ENCODE measurements around the gene PRSS22. TPM values are rescaled to one million over a fixed set of nuclear protein-coding genes. Genes with fewer than 3 reads are reported as not detected.

Gene PRSS22
- total and polyA plus RNA-seq, 4 donors: 0.31 to 1.5 TPM; not detected in 2

DNA sequence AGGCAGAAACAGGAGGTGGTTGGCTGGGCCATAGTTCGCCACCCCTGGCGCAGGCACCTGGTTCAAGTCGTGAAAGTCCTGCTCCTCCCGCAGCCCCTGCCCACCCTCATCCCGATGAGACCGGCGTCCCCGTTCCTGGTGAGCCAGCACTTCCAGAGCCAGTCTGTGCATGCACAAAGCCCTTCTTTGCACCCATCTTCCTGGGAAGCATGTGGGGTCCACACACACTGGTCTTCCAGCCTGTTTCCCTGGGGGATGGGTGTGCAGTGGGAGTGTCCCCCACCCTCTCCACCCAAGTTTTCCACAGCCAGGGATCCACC is 29.5 kb downstream of the PRSS22 start:
- 90 to 91% methylated on average over 8 of the region's 8 CpGs for WGBS, 2 donors

DNA sequence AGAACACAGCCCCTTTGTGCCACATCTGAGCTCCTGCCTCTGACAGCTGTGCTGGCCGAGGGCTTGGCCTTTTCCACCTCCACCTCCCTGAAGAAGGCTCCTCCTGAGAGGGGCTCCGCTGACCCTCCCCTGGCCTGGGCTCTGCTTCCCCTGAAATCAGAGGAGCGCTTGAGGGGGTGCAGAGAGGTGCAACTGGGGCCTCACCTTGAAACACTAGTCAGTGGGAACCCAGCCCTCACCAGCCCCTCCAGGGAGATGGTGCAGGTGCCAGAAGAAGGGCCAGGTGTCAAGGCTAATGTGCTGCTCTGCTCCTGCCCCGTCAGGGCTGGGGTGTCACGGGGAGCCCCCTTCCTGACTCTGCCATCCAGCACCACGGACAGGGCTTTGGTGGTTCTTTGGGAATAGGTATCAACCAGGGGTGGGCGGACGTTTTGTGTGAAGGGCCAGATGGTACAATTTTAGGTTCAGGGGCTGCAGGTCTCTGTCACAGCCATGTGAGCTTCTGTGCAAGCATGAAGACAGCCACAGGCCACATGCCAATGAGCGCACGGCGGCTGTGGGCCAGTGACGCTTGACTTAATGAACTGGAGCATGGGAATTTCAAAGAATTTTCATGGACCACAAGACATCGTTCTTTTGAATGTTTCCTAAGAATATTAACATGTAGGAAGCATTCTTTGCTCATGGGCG is 30.0 kb downstream of the PRSS22 start:
- intact Hi-C loops (cut with DNase I): no loop called here
- Histone ChIP-seq H3K9me3 (ENCODE audit: control insufficient read depth, low read length) (no peaks in the 10 kb centered on the region), H3K4me3 (ENCODE audit: low read length in 2 of 2) (no peak overlapping the region), H3K36me3 (ENCODE audit: control insufficient read depth in 1 of 2, insufficient read depth in 2 of 2, low read length in 1 of 2) (no peaks in the 10 kb centered on the region), H3K27ac (ENCODE audit: low read depth in 1 of 2, low read length in 2 of 2) (no peak overlapping the region), H3K4me1 (ENCODE audit: control insufficient read depth in 1 of 2, insufficient read depth in 2 of 2, low read length in 2 of 2) (no peaks in the 10 kb centered on the region), H3K27me3 (ENCODE audit: control insufficient read depth in 1 of 2, insufficient read depth in 2 of 2, low read length in 1 of 2) (no peaks in the 10 kb centered on the region)
- no peak for ATAC-seq (ENCODE audit: low FRiP score)
- DNase-seq: peak; percentile 39 to 57
- whole genome bisulfite sequencing, 2 donors: 66 to 72% methylated on average over 14 of the region's 14 CpGs

More for the DNA sequence above, 29.5 kb downstream of the PRSS22 start:
- no peaks in the 10 kb centered on the region for H3K36me3 ChIP-seq (ENCODE audit: control insufficient read depth in 1 of 2, insufficient read depth in 2 of 2, low read length in 1 of 2)
- H3K4me3 ChIP-seq (ENCODE audit: low read length in 2 of 2): no peak overlapping the region
- H3K27ac ChIP-seq (ENCODE audit: low read depth in 1 of 2, low read length in 2 of 2): no peak overlapping the region
- H3K27me3 ChIP-seq (ENCODE audit: control insufficient read depth in 1 of 2, insufficient read depth in 2 of 2, low read length in 1 of 2): no peaks in the 10 kb centered on the region
- DNase-seq (peak; percentile 11 to 66), ATAC-seq (ENCODE audit: low FRiP score) (no peak)
- intact Hi-C loops (cut with DNase I): no loop called here
- H3K9me3 ChIP-seq (ENCODE audit: control insufficient read depth, low read length): no peaks in the 10 kb centered on the region
- no peaks in the 10 kb centered on the region for H3K4me1 ChIP-seq (ENCODE audit: control insufficient read depth in 1 of 2, insufficient read depth in 2 of 2, low read length in 2 of 2)

DNA sequence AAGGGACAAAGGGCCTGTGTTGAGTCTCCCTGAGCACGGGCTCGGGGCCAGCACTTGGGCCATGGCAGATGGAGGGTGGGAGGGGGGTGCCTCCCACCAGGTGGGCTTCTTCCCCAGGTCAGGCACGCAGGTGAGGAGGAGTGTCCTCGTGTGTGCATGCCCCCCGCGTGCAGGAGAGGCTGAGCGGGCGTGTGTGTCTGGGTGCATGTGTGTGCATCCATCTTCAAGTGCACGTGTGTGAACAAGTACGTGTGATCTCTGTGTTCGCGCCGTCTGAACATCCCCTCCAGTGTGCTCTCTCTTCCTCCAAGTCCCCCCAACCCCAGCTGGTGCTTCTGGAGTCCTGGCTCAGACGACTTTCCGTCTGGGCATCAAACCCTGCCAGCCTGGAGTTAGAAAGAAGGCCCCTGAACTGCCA is 30.6 kb downstream of the PRSS22 start:
- no peak for ATAC-seq (ENCODE audit: low FRiP score)
- intact Hi-C loops (cut with DNase I): no loop called here
- 68 to 74% methylated on average over 15 of the region's 15 CpGs for WGBS, 2 donors
- Histone ChIP-seq H3K4me1 (ENCODE audit: control insufficient read depth in 1 of 2, insufficient read depth in 2 of 2, low read length in 2 of 2) (no peaks in the 10 kb centered on the region), H3K27me3 (ENCODE audit: control insufficient read depth in 1 of 2, insufficient read depth in 2 of 2, low read length in 1 of 2) (no peaks in the 10 kb centered on the region), H3K27ac (ENCODE audit: low read depth in 1 of 2, low read length in 2 of 2) (no peak overlapping the region), H3K9me3 (ENCODE audit: control insufficient read depth, low read length) (no peaks in the 10 kb centered on the region), H3K4me3 (ENCODE audit: low read length in 2 of 2) (no peak overlapping the region), H3K36me3 (ENCODE audit: control insufficient read depth in 1 of 2, insufficient read depth in 2 of 2, low read length in 1 of 2) (no peaks in the 10 kb centered on the region)
- no peak for DNase-seq

DNA sequence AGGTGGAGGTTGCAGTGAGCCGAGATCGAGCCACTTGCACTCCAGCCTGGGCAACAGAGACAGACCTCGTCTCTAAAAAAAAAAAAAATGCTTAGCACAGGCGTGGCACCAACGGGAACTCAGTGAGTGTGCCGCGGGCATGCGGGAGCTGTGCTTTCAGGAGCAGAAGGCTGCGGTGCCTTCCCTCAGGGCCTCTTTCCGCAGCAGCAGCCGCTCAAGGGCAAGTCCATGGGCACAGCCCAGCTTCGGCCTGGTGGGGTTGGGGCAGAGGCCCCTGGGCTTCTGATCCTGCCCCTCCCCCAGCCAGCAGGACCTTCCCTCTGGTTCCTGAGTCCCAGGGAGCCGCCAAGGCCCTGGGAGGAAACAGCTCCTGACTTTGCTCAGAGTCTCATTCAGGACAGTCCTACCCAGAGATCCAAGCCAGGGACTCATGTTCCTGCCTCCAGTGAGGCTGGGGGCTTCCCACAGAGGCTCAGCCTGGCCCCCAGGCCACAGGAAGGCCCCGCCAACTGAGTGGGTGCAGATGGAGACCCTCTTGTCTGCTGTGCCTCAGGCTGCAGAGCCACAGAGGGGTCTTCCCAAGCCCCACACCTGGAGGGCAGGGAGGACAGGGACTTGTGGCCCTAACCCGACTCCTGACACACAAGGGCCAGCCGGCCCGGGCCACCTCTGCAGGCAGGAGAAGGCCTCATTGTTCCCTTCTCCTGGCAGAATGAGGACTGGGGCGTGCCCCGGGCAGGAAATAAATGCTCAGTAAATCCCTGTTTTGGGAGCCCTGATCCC is 31.2 kb downstream of the PRSS22 start:
- intact Hi-C loops (cut with DNase I): no loop called here
- peak in 1 of 2 donors; percentile 73 for DNase-seq
- Histone ChIP-seq H3K27me3 (ENCODE audit: control insufficient read depth in 1 of 2, insufficient read depth in 2 of 2, low read length in 1 of 2) (no peaks in the 10 kb centered on the region), H3K27ac (ENCODE audit: low read depth in 1 of 2, low read length in 2 of 2) (no peak overlapping the region), H3K4me3 (ENCODE audit: low read length in 2 of 2) (no peak overlapping the region), H3K9me3 (ENCODE audit: control insufficient read depth, low read length) (no peaks in the 10 kb centered on the region), H3K4me1 (ENCODE audit: control insufficient read depth in 1 of 2, insufficient read depth in 2 of 2, low read length in 2 of 2) (no peaks in the 10 kb centered on the region), H3K36me3 (ENCODE audit: control insufficient read depth in 1 of 2, insufficient read depth in 2 of 2, low read length in 1 of 2) (no peaks in the 10 kb centered on the region)
- 70 to 71% methylated on average over 19 of the region's 19 CpGs for WGBS, 2 donors
- no peak for ATAC-seq (ENCODE audit: low FRiP score)

DNA sequence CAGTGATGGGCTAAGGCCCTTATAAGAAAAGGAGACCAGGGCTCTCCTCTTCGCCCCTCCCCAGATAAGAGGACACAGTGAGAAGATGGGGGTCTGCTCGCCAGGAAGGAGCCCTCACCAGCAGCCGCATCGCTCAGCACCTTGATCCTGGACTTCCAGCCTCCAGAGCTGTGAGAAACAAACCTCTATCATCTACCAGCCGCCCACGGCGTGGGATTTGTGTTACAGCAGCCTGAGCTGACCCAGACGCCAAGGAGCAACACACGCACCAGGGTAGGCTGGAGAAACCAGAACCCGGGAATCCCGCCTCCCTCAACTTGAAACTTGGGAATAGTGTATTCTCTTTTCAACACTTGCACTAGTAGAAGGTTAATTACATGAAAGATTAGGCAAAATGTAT is 32.1 kb downstream of the PRSS22 start:
- H3K27me3 ChIP-seq (ENCODE audit: control insufficient read depth in 1 of 2, insufficient read depth in 2 of 2, low read length in 1 of 2): no peaks in the 10 kb centered on the region
- no peaks in the 10 kb centered on the region for H3K4me1 ChIP-seq (ENCODE audit: control insufficient read depth in 1 of 2, insufficient read depth in 2 of 2, low read length in 2 of 2)
- no peaks in the 10 kb centered on the region for H3K9me3 ChIP-seq (ENCODE audit: control insufficient read depth, low read length)
- ATAC-seq (ENCODE audit: low FRiP score) (no peak), DNase-seq (peak in 1 of 2 donors; percentile 52)
- no peak overlapping the region for H3K27ac ChIP-seq (ENCODE audit: low read depth in 1 of 2, low read length in 2 of 2)
- 69 to 72% methylated on average over 11 of the region's 11 CpGs for WGBS, 2 donors
- intact Hi-C loops (cut with DNase I): no loop called here
- H3K36me3 ChIP-seq (ENCODE audit: control insufficient read depth in 1 of 2, insufficient read depth in 2 of 2, low read length in 1 of 2): no peaks in the 10 kb centered on the region
- no peak overlapping the region for H3K4me3 ChIP-seq (ENCODE audit: low read length in 2 of 2)

DNA sequence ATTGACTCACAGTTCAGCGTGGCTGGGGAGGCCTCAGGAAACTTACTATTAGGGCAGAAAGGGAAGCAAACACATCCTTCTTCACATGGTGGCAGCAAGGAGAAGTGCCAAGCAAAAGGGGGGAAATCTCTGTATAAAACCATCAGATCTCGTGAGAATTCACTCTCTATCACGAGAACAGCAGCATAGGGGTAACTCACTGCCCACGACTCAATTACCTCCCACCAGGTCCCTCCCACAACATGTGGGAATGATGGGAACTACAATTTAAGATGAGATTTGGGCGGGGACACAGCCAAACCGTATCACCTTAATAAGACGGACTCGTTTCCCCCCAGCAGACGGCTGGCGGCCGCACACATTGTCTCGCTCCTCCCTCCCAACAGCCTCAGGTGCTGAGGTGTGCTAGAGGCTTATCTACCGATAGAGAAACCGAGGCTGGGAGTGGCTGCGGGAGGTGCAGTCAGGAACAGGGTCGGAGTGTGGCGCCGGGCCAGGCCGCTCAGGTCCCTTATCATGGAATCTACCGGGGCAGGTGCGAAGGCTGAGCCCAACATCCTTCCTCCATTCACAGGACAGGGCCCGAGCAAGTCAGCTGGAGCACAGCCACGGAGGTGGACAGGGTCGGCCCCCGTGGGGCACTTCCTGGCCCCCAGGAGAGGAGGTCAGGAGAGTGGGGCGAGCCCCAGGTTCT is 32.8 kb downstream of the PRSS22 start:
- intact Hi-C loops (cut with DNase I): no loop called here
- H3K4me3 ChIP-seq (ENCODE audit: low read length in 2 of 2): no peak overlapping the region
- H3K27me3 ChIP-seq (ENCODE audit: control insufficient read depth in 1 of 2, insufficient read depth in 2 of 2, low read length in 1 of 2): no peaks in the 10 kb centered on the region
- no peak overlapping the region for H3K27ac ChIP-seq (ENCODE audit: low read depth in 1 of 2, low read length in 2 of 2)
- ATAC-seq (ENCODE audit: low FRiP score) (no peak), DNase-seq (peak in 1 of 2 donors; percentile 59)
- 80 to 82% methylated on average over 26 of the region's 26 CpGs for WGBS, 2 donors
- H3K4me1 ChIP-seq (ENCODE audit: control insufficient read depth in 1 of 2, insufficient read depth in 2 of 2, low read length in 2 of 2): no peaks in the 10 kb centered on the region
- H3K36me3 ChIP-seq (ENCODE audit: control insufficient read depth in 1 of 2, insufficient read depth in 2 of 2, low read length in 1 of 2): no peaks in the 10 kb centered on the region
- no peaks in the 10 kb centered on the region for H3K9me3 ChIP-seq (ENCODE audit: control insufficient read depth, low read length)

DNA sequence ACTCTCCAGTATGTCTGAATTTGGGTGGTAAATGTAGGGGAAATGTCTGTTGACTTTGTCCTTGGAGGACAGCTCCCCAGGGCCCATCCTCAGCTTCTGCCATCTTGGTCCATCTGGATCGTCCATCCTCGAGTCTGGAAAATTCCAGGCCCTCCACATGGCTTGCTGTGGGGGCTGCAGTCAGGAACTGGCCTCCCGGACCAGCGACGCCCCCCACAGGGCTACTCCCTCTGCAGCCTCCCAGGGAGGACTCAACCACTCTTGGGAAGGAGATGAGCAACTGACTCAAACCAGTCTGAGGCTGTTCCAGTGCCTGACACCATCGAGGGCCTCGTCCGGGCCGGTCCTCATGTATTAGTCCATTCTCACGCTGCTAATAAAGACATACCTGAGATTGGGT is 33.3 kb downstream of the PRSS22 start:
- intact Hi-C loops (cut with DNase I): no loop called here

DNA sequence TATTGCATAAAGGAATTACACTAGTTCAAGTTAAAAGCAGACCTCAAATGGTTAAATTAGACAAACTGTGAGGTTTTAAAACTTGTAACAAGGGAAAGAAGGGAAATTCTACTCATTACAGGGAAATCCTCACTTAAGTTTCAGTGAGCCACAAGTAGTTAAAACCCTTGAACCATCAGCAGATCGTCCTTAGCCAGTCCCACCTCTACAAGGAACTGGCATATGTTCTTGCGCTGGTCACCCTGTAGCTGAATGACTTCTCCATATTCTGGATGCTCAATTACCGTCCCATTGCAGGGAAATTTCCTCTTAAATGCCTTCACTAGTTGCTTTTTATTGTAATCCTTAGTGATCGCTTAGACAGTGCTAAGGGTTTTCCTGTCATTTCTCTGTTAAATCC is 35.5 kb downstream of the PRSS22 start:
- H3K36me3 ChIP-seq (ENCODE audit: control insufficient read depth in 1 of 2, insufficient read depth in 2 of 2, low read length in 1 of 2): no peaks in the 10 kb centered on the region
- ATAC-seq (ENCODE audit: low FRiP score) (no peak), DNase-seq (peak in 1 of 2 donors; percentile 2)
- intact Hi-C loops (cut with DNase I): no loop called here
- H3K4me3 ChIP-seq (ENCODE audit: low read length in 2 of 2): no peak overlapping the region
- 49 to 54% methylated on average over 4 of the region's 4 CpGs for WGBS, 2 donors
- no peaks in the 10 kb centered on the region for H3K4me1 ChIP-seq (ENCODE audit: control insufficient read depth in 1 of 2, insufficient read depth in 2 of 2, low read length in 2 of 2)
- H3K27me3 ChIP-seq (ENCODE audit: control insufficient read depth in 1 of 2, insufficient read depth in 2 of 2, low read length in 1 of 2): no peaks in the 10 kb centered on the region
- peaks cover 1% of the 10 kb centered on the region for H3K9me3 ChIP-seq (ENCODE audit: control insufficient read depth, low read length)
- no peak overlapping the region for H3K27ac ChIP-seq (ENCODE audit: low read depth in 1 of 2, low read length in 2 of 2)

More for the DNA sequence above, 33.3 kb downstream of the PRSS22 start:
- ATAC-seq (ENCODE audit: low FRiP score) (no peak), DNase-seq (peak in 1 of 2 donors; percentile 42)
- H3K4me1 ChIP-seq (ENCODE audit: control insufficient read depth in 1 of 2, insufficient read depth in 2 of 2, low read length in 2 of 2): no peaks in the 10 kb centered on the region
- no peaks in the 10 kb centered on the region for H3K36me3 ChIP-seq (ENCODE audit: control insufficient read depth in 1 of 2, insufficient read depth in 2 of 2, low read length in 1 of 2)
- no peak overlapping the region for H3K4me3 ChIP-seq (ENCODE audit: low read length in 2 of 2)
- H3K9me3 ChIP-seq (ENCODE audit: control insufficient read depth, low read length): no peaks in the 10 kb centered on the region
- H3K27ac ChIP-seq (ENCODE audit: low read depth in 1 of 2, low read length in 2 of 2): no peak overlapping the region
- WGBS, 2 donors: 75 to 79% methylated on average over 10 of the region's 10 CpGs
- no peaks in the 10 kb centered on the region for H3K27me3 ChIP-seq (ENCODE audit: control insufficient read depth in 1 of 2, insufficient read depth in 2 of 2, low read length in 1 of 2)

All from aorta (tissue), 5 donors.